Transverse colon (tissue), 4 donors: ENCODE measurements around the gene DAB2. TPM values are rescaled to one million over a fixed set of nuclear protein-coding genes. Genes with fewer than 3 reads are reported as not detected.

Source experiments
- DNase-seq: peaks from one replicate; pipeline ENCODE4 v3.0.0-alpha.2; 2019
- H3K27ac ChIP-seq, 4 donors: fragments of 200-600 bp; sonication (generic); 2 replicates each; pipeline ENCODE4 v1.5.1; 2016 to 2018; ENCODE audit warnings: inconsistent platforms in 4 of 4
- H3K27me3 ChIP-seq: fragments of 200-600 bp; sonication (generic); 2 replicates; pipeline ENCODE4 v1.5.1; 2017; ENCODE audit warnings: inconsistent platforms
- H3K36me3 ChIP-seq, 4 donors: fragments of 200-600 bp; sonication (generic); 2 replicates each; pipeline ENCODE4 v1.5.1; 2017 to 2019; ENCODE audit warnings: inconsistent platforms in 4 of 4
- H3K4me1 ChIP-seq, 4 donors: fragments of 200-600 bp; sonication (generic); 2 replicates each; pipeline ENCODE4 v1.5.1; 2017 to 2020; ENCODE audit warnings: inconsistent platforms in 4 of 4
- H3K4me3 ChIP-seq, 4 donors: fragments of 200-600 bp; sonication (generic); 1 replicate in 1 of 4; 2 replicates in 3 of 4; pipeline versions ENCODE4 v1.5.1 to v1.6.1; 2017 to 2019; ENCODE audit warnings: inconsistent platforms in 4 of 4
- H3K9me3 ChIP-seq, 2 donors: fragments of 200-600 bp; sonication (generic); 2 replicates each; pipeline ENCODE4 v1.5.1; 2017 to 2019; ENCODE audit warnings: inconsistent platforms in 2 of 2
- CTCF ChIP-seq, 5 experiments: fragments of 200-600 bp in 3 of 5; fragments of 450-650 bp in 2 of 5; sonication (generic) in 3 of 5; IDR thresholded peaks; 1 replicate in 2 of 5; 2 replicates in 3 of 5; pipeline ENCODE4 v1.5.1; 2016 to 2017; ENCODE audit warnings: antibody characterized with exemption in 5 of 5, inconsistent platforms in 3 of 5, mild to moderate bottlenecking in 2 of 5, moderate library complexity in 1 of 5
- EP300 ChIP-seq: sonication (generic); formaldehyde crosslinking; IDR thresholded peaks from one replicate; pipeline ENCODE4 v1.6.1; 2017; ENCODE audit warnings: antibody characterized with exemption, low read depth
- POLR2A ChIP-seq: fragments of 450-650 bp; IDR thresholded peaks from one replicate; pipeline ENCODE4 v1.6.1; 2016; ENCODE audit warnings: antibody characterized with exemption, mild to moderate bottlenecking, moderate library complexity
- POLR2AphosphoS5 ChIP-seq, 3 donors: sonication (generic); formaldehyde crosslinking; IDR thresholded peaks; one replicate each; pipeline ENCODE4 v1.6.1; 2016; ENCODE audit warnings: antibody characterized with exemption in 3 of 3
- WGBS, 2 donors: methylation state at CpG; one replicate each; pipeline ENCODE4 v1.1.5; 2018; ENCODE audit warnings: low coverage in 1 of 2; 5-methylcytosine and 5-hydroxymethylcytosine counted together
- in situ Hi-C, 4 donors: fragments of 200-750 bp; cut with MboI; loops; one replicate each; pipeline versions ENCODE4 v1.15.0 to v1.15.1; 2017; ENCODE audit warnings: low sequenced_read_pairs in 3 of 4, low pct_ligation_motif_present in 1 of 4, low pct_unique_long_range_greater_than_20kb in 1 of 4
- intact Hi-C: fragments of 100-400 bp; cut with DNase I; formaldehyde crosslinking; loops from one replicate; pipeline ENCODE4 v1.15.1; 2023; ENCODE audit warnings: low total_unique reads
- total RNA-seq, 4 donors: library from RNA; depleted of rRNA; stranded (reverse); fragments of >200 nt; gene quantifications; one replicate each; pipeline ENCODE4 v1.1.0, GENCODE V29; 2016

Gene DAB2
- total RNA-seq, 4 donors from 2014 or later, result 34.4 to 143 (median 53.1) TPM

GRCh38 chr5:39371367-39371635 lies 53.5 kb downstream of the DAB2 start:
- Histone ChIP-seq H3K27ac (no peak overlapping the region), H3K27me3 (no peaks in the 10 kb centered on the region), H3K4me3 (no peak overlapping the region), H3K9me3 (no peaks in the 10 kb centered on the region), H3K36me3 (no peaks in the 10 kb centered on the region), H3K4me1 (peaks cover 0 to 13% (median 6%) of the 10 kb centered on the region in 4 donors)
- in situ Hi-C loops, result loop anchor here in 2 of 4 donors (5.0 to 10.0 kb wide), 2 partner anchors 174 to 181 kb away; no protein-coding TSS in a partner anchor
- DNase-seq, result no peak
- WGBS, 2 donors, result 57 to 63% methylated on average over 3 of the region's 3 CpGs
- TF ChIP-seq POLR2AphosphoS5 (IDR thresholded peaks at IDR 0.05) (no peak), EP300 (no peak), POLR2A (no peak), CTCF (IDR thresholded peaks at IDR 0.05) (no peak)
- intact Hi-C loops, result no loop called here

DNA sequence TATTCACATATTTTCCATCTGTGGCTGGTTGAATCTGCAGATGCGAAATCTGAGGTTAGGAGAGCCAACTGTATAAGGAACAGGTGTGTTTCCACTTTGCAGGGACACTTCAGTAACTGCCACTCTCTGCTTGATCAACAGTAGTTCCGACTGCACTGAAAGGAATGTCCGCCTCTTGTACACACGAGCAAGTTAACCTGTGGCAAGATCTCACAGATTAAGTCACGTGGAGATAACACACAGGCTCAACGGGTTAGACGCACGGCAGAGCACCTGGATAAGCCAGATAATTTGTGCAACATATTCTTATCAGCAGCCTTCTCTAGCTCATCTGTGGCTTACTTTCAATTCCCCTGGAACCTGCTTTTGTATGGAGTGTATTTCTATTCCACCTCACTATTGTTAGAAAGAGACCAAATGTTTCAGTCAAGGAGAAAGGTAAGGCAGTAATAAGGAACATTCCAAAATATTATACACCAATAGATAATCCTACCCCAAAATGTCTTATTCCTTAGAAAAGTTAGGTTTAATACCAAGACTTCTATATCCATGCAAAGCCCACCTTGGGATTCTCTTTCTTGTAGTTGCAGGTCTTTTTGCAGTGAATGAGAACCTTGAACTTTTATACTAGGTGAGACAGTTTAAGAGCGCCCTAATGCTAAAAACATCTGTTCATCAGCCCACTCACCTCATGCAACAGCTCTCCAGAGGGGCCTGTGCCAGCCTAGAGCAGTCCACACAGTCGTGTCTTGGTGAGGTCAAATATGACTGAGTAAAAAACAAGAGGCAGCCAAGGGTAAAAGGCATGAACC lies 54.0 kb downstream of the DAB2 start:
- intact Hi-C loops, result no loop called here
- Histone ChIP-seq H3K4me1 (peaks cover 0 to 13% (median 6%) of the 10 kb centered on the region in 4 donors), H3K36me3 (no peaks in the 10 kb centered on the region), H3K27ac (no peak overlapping the region), H3K9me3 (no peaks in the 10 kb centered on the region), H3K27me3 (no peaks in the 10 kb centered on the region), H3K4me3 (no peak overlapping the region)
- 44 to 54% methylated on average over 2 to 10 of the region's 10 CpGs for WGBS, 2 donors
- peak; percentile 47 for DNase-seq
- in situ Hi-C loops, result loop anchor here in 2 of 4 donors (5.0 to 10.0 kb wide), 2 partner anchors 174 to 182 kb away; no protein-coding TSS in a partner anchor
- peak in 2 of 3 donors; percentile 41 to 65 for TF ChIP-seq POLR2AphosphoS5 (IDR thresholded peaks at IDR 0.05)
- no peak for TF ChIP-seq EP300

GRCh38 chr5:39369123-39369815 lies 55.5 kb downstream of the DAB2 start:
- no peak overlapping the region for H3K4me3 ChIP-seq
- TF ChIP-seq POLR2A (no peak), CTCF (IDR thresholded peaks at IDR 0.05) (no peak), EP300 (no peak), POLR2AphosphoS5 (IDR thresholded peaks at IDR 0.05) (no peak)
- no peaks in the 10 kb centered on the region for H3K27me3 ChIP-seq
- WGBS, 2 donors, result 69 to 78% methylated on average over 4 to 5 of the region's 5 CpGs
- no peak overlapping the region for H3K27ac ChIP-seq
- DNase-seq, result no peak
- no peaks in the 10 kb centered on the region for H3K36me3 ChIP-seq
- in situ Hi-C loops, result no loop called here
- intact Hi-C loops, result no loop called here
- no peaks in the 10 kb centered on the region for H3K9me3 ChIP-seq
- H3K4me1 ChIP-seq, result peaks cover 0 to 9% (median 4%) of the 10 kb centered on the region in 4 donors

DNA sequence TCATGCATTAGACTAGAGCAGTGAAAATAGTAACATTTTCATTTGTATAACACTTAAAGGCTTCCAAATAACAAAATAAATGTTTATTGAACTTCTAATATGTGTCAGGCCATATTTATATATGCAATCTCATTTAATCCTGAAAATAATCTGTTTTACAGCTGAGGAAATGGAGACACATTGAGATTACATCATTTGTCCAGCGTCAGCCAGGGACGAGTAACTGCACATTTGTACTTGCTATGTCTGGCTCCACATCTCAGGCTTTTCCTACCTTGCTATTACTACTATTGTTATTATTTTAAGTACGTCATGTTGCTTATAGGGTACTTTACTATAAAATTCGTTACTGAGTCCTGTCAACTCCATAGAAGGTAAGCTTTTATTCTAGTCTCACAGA lies 56.7 kb downstream of the DAB2 start:
- no peak for DNase-seq
- peaks cover 0 to 4% (median 2%) of the 10 kb centered on the region in 4 donors for H3K4me1 ChIP-seq
- no peak overlapping the region for H3K27ac ChIP-seq
- H3K27me3 ChIP-seq, result no peaks in the 10 kb centered on the region
- intact Hi-C loops (no loop called here), in situ Hi-C loops (no loop called here)
- H3K4me3 ChIP-seq, result no peak overlapping the region
- TF ChIP-seq POLR2A (no peak), POLR2AphosphoS5 (IDR thresholded peaks at IDR 0.05) (no peak), CTCF (IDR thresholded peaks at IDR 0.05) (no peak), EP300 (no peak)
- no peaks in the 10 kb centered on the region for H3K9me3 ChIP-seq
- H3K36me3 ChIP-seq, result no peaks in the 10 kb centered on the region
- 56 to 68% methylated on average over 4 of the region's 4 CpGs for WGBS, 2 donors
